RKO (cell line): ENCODE measurements around the gene DSE.

Experiments used
- DNase-seq: peaks from one replicate; pipeline ENCODE4 v3.0.0-alpha.2; 2016; ENCODE audit warnings: low spot score

Gene DSE

DNA sequence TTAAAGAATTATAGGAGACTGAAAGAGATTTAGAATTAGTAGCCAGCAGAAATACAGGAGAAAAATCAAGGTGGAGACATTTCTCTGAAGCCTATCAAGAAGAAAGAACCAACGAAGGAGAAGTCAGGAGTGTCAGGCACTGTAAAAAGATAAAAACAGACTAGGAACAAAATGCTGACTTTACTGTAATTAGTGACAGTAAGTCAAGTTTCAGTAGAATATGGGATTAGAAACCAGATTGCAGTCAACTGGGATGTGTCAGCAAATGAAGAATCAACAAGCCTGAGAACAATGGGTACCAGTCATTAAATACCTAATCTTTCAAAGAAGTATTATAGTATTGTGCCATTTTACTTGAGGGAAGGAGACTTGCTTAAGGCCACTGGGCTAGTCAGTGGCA lies 112.0 kb downstream of the DSE start:
- DNase-seq = no peak

DNA sequence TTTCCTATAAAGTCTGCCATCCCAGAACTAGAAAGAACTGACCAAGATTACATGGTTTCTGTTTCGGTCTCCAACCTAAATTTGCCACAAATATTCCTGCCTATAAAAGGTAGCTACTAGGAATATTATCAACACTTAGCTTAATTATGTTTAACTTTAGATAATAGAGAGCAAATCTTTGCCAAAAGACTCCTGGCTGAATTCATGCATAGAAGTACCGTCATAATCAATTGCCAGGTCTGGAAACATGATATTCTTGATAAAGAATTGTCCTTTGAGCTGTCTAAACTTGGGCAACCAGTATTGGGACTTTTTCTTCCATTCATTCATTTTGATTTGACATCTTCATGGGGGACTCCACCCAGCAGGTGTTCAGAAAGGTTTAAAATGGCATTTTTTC lies 112.9 kb downstream of the DSE start:
- DNase-seq = no peak

DNA sequence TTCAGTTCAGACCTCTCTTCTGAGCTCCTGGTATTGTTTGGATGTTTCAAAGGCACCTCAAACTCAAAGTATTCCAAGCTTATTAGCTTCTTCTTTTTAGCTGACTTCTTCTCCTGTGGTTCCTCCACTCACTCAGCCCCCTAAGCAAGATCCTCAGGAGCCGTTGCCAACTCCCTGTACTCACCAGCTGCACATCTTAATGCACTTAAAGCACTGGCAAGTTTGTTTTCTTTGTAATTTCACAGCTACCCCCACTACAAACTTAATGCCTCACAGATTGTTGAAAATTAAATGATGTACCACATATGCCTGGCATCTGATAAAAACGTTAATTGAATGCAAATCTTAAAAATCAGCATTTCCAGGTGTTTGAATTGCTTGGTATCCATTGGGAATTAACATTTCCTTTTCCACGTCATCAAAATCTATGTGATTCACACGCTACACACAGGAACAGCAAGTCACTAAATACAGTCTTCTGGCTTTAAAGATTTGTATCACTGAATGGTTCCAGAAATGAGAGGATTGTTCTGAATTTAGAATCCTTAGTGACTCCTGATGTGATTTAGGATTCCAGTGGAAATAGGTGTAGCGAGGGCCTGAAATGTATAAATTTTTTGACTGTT lies 114.9 kb downstream of the DSE start:
- no peak for DNase-seq

DNA sequence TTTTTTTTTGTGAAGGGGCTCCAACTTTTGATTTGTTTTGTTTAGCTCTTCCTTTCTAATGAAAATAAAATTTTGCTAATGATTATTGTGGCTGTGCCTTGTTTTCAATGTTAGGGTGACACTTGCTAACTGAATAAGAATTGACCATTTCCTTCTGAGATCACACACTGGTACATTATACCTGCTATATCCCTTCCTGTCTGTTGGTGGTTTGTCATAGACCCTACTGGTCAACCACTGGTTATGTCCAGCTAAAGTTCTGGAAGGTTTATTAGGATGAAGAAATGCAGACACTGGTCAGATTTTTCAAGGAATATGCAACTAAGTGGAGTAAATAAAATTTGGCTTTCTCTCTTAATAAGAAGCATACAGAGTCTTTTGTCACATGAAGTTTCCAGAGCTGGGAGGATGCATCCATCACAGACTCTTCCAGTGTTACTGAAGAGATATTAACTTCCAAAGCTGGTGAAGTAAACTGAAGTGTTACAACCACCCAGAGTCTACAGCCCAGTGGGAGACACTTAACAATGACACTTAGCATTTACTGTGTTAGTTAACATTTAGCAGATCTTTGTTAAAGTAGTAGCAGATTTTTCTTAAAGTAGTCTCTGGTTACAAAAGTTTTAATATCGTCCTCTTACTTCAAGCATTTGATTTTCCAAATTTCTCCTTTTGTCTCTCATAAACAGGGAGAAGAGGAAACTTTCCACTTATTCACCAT lies 121.0 kb downstream of the DSE start:
- DNase-seq = no peak

DNA sequence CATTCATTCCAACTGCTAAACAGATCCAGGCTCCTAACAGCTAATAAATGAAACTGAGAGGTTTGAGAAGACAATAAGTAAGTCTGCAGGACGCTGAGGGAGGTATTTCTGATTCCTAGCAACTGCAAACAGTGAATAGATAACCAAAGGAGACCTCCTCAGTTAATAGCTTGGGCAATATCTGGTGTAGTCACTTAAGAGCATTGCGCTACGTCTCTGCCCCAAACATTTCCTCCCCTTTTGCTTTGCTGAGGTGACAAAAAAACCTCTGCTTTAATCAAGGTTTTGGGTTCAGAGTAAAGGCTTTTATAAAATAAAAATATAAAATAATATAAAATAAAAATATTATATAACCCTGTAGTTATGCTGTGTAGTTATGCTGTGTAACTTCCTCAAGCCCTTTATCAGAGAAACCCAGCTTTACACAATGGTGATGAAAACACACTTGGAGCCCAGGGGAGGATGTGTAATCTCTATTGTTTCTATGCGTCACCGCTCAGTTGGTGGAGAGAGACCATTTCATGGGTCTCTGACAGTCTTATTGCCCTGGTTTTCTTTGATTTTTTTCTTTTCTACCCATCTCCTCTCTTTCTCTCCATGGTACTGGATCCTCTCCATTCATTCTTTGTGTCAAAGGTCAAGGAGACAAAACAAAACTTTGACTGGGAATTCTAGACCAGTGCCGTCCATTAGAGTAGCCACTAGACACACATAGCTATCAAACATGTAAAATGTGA lies 121.8 kb downstream of the DSE start:
- DNase-seq = no peak
